Measurements from ENCODE around the gene SPTLC1. TPM values are rescaled to one million over a fixed set of nuclear protein-coding genes. Genes with fewer than 3 reads are reported as not detected.

SPTLC1 gene
- total and polyA plus RNA-seq, 2 of the 8 experiments (the other 6 are each of a cell fraction or from before 2014, with no cell fraction given) = 34.2 to 62.1 TPM

DNA sequence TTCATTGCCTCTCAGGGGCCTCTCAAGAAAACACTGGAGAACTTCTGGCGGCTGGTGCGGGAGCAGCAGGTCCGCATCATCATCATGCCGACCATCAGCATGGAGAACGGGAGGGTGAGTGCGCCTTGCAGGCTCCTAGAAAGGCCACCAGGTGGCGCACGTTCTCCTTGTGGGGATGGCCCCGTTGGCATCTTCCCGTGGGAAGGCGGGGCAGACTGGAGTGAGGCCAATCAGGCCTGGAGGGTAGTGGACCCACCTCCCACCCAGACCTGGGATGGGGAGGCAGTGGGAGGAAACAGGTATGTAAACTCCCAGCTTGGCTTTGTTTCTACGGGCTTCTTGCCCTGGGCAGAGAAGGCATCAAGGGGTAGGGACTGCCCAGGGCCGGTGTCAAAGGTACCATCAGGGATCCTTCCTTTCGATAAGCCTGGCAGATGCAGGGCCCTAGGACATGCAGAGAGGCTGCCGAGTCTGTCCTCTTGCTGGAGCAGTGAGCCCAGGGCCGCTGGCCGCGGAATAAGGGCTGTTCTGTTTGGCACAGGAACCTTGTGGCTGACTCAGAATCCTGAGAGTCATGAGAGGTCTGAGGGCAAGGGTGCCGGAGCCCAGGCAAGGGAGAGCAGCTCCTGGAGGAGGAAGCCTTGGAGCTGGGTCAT, 18.9 kb upstream of the SPTLC1 start (continued):
- TF ChIP-seq, protein P1, sequence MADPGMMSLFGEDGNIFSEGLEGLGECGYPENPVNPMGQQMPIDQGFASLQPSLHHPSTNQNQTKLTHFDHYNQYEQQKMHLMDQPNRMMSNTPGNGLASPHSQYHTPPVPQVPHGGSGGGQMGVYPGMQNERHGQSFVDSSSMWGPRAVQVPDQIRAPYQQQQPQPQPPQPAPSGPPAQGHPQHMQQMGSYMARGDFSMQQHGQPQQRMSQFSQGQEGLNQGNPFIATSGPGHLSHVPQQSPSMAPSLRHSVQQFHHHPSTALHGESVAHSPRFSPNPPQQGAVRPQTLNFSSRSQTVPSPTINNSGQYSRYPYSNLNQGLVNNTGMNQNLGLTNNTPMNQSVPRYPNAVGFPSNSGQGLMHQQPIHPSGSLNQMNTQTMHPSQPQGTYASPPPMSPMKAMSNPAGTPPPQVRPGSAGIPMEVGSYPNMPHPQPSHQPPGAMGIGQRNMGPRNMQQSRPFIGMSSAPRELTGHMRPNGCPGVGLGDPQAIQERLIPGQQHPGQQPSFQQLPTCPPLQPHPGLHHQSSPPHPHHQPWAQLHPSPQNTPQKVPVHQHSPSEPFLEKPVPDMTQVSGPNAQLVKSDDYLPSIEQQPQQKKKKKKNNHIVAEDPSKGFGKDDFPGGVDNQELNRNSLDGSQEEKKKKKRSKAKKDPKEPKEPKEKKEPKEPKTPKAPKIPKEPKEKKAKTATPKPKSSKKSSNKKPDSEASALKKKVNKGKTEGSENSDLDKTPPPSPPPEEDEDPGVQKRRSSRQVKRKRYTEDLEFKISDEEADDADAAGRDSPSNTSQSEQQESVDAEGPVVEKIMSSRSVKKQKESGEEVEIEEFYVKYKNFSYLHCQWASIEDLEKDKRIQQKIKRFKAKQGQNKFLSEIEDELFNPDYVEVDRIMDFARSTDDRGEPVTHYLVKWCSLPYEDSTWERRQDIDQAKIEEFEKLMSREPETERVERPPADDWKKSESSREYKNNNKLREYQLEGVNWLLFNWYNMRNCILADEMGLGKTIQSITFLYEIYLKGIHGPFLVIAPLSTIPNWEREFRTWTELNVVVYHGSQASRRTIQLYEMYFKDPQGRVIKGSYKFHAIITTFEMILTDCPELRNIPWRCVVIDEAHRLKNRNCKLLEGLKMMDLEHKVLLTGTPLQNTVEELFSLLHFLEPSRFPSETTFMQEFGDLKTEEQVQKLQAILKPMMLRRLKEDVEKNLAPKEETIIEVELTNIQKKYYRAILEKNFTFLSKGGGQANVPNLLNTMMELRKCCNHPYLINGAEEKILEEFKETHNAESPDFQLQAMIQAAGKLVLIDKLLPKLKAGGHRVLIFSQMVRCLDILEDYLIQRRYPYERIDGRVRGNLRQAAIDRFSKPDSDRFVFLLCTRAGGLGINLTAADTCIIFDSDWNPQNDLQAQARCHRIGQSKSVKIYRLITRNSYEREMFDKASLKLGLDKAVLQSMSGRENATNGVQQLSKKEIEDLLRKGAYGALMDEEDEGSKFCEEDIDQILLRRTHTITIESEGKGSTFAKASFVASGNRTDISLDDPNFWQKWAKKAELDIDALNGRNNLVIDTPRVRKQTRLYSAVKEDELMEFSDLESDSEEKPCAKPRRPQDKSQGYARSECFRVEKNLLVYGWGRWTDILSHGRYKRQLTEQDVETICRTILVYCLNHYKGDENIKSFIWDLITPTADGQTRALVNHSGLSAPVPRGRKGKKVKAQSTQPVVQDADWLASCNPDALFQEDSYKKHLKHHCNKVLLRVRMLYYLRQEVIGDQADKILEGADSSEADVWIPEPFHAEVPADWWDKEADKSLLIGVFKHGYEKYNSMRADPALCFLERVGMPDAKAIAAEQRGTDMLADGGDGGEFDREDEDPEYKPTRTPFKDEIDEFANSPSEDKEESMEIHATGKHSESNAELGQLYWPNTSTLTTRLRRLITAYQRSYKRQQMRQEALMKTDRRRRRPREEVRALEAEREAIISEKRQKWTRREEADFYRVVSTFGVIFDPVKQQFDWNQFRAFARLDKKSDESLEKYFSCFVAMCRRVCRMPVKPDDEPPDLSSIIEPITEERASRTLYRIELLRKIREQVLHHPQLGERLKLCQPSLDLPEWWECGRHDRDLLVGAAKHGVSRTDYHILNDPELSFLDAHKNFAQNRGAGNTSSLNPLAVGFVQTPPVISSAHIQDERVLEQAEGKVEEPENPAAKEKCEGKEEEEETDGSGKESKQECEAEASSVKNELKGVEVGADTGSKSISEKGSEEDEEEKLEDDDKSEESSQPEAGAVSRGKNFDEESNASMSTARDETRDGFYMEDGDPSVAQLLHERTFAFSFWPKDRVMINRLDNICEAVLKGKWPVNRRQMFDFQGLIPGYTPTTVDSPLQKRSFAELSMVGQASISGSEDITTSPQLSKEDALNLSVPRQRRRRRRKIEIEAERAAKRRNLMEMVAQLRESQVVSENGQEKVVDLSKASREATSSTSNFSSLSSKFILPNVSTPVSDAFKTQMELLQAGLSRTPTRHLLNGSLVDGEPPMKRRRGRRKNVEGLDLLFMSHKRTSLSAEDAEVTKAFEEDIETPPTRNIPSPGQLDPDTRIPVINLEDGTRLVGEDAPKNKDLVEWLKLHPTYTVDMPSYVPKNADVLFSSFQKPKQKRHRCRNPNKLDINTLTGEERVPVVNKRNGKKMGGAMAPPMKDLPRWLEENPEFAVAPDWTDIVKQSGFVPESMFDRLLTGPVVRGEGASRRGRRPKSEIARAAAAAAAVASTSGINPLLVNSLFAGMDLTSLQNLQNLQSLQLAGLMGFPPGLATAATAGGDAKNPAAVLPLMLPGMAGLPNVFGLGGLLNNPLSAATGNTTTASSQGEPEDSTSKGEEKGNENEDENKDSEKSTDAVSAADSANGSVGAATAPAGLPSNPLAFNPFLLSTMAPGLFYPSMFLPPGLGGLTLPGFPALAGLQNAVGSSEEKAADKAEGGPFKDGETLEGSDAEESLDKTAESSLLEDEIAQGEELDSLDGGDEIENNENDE (IDR thresholded peaks at IDR 0.05; ENCODE audit: insufficient replicate concordance, low read length) = no peak
- TF ChIP-seq, protein P2, sequence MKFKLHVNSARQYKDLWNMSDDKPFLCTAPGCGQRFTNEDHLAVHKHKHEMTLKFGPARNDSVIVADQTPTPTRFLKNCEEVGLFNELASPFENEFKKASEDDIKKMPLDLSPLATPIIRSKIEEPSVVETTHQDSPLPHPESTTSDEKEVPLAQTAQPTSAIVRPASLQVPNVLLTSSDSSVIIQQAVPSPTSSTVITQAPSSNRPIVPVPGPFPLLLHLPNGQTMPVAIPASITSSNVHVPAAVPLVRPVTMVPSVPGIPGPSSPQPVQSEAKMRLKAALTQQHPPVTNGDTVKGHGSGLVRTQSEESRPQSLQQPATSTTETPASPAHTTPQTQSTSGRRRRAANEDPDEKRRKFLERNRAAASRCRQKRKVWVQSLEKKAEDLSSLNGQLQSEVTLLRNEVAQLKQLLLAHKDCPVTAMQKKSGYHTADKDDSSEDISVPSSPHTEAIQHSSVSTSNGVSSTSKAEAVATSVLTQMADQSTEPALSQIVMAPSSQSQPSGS (IDR thresholded peaks at IDR 0.05; ENCODE audit: low read length) = 0 out of 2 replicates have a peak, but pooled peaks have one; percentile 45
- TF ChIP-seq GABPA (IDR thresholded peaks at IDR 0.05; ENCODE audit: borderline replicate concordance, insufficient read depth, low read length) (no peak), RAD21 (IDR thresholded peaks at IDR 0.05 in 1 of 2, conservative IDR thresholded peaks at IDR 0.05 in 1 of 2; ENCODE audit: low read depth in 2 of 2, low read length in 2 of 2) (peak; percentile 73 to 83), KDM5A (IDR thresholded peaks at IDR 0.05; ENCODE audit: low read length) (no peak), TEAD4 (IDR thresholded peaks at IDR 0.05; ENCODE audit: low read depth, low read length) (0 out of 2 replicates have a peak, but pooled peaks have one; percentile 28), TAF1 (IDR thresholded peaks at IDR 0.05; ENCODE audit: low read depth, low read length) (peak; percentile 83), TAF7 (optimal IDR thresholded peaks at IDR 0.05; ENCODE audit: borderline replicate concordance, low read depth, low read length) (peak; percentile 37)
